ENCODE data around the gene HOXB6. TPM values are rescaled to one million over a fixed set of nuclear protein-coding genes. Genes with fewer than 3 reads are reported as not detected.

HOXB6 gene
- total RNA-seq, 4 donors from 2014 or later: 9.2 to 22.7 (median 15.5) TPM

DNA sequence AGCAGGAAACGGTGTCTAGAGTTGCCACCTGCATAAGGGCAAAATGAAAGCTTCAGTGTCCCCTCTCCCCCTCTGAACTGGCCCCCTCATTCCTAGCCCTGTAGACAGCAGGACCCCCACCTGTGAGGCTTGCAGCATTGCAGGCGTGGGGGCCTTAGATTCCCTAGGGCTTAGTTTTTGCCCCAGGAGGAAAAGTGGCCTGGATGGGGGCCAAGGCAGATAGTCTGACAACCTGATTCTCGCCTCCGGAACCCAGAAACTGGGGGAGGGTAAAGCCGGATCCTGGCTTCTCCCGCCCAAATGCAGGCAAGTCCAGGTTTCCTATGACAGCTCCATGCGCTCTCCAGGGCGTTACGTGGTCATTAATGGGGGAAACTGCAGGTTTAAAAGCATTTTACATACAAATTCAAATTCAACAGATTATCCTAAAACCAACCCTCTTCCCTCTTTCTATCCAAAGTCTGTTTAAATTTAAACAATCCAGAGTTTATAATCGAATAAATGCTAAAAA is 678 bp upstream of the HOXB6 start:
- TF ChIP-seq, protein P1, sequence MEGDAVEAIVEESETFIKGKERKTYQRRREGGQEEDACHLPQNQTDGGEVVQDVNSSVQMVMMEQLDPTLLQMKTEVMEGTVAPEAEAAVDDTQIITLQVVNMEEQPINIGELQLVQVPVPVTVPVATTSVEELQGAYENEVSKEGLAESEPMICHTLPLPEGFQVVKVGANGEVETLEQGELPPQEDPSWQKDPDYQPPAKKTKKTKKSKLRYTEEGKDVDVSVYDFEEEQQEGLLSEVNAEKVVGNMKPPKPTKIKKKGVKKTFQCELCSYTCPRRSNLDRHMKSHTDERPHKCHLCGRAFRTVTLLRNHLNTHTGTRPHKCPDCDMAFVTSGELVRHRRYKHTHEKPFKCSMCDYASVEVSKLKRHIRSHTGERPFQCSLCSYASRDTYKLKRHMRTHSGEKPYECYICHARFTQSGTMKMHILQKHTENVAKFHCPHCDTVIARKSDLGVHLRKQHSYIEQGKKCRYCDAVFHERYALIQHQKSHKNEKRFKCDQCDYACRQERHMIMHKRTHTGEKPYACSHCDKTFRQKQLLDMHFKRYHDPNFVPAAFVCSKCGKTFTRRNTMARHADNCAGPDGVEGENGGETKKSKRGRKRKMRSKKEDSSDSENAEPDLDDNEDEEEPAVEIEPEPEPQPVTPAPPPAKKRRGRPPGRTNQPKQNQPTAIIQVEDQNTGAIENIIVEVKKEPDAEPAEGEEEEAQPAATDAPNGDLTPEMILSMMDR (IDR thresholded peaks at IDR 0.05): no peak

DNA sequence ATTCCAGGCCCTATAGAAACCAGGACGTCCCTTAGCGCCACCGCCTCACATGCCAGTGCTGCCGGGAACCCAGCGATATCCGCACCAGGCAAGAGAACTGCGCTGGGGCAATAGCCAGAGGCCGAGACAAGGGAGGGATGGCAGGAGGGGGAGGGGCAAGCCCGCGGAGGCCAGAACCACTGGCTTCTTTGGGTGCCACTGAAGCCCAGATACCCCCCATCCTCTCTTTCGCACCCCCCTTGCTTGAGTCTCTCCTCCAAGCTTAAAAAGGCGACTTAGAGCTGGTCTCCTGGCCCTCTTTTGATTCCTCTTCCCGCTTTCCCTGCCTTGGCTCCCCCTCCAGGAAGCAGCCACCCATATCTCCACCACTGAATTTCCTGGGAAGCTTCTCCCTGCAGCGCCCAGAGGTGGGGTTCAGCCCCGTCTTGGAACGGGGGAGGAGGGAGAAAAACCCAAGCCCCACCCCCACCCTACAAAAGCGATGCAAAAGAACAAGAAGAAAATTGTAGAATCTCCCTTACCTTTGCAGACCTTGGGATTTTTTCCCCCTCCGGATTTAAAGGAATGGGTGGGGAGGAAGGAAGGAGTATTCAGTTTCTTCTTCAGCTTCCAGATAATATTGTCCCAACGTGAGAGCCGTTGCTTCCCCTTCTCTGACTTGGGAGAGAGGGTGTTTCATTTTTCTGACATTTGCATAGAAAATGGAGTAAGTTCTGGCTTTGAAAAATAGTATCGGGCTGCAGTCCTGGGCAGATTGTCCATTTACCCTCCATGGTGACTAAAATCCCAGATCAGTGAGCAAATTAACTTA is 622 bp downstream of the HOXB6 start:
- no peak for DNase-seq (ENCODE audit: low spot score)
- peak; percentile 63 for ATAC-seq (ENCODE audit: low FRiP score)
- TF ChIP-seq, protein P1 (IDR thresholded peaks at IDR 0.05): no peak

More for the DNA sequence above, 678 bp upstream of the HOXB6 start:
- ATAC-seq (ENCODE audit: low FRiP score) (no peak), DNase-seq (ENCODE audit: low spot score) (no peak)

DNA sequence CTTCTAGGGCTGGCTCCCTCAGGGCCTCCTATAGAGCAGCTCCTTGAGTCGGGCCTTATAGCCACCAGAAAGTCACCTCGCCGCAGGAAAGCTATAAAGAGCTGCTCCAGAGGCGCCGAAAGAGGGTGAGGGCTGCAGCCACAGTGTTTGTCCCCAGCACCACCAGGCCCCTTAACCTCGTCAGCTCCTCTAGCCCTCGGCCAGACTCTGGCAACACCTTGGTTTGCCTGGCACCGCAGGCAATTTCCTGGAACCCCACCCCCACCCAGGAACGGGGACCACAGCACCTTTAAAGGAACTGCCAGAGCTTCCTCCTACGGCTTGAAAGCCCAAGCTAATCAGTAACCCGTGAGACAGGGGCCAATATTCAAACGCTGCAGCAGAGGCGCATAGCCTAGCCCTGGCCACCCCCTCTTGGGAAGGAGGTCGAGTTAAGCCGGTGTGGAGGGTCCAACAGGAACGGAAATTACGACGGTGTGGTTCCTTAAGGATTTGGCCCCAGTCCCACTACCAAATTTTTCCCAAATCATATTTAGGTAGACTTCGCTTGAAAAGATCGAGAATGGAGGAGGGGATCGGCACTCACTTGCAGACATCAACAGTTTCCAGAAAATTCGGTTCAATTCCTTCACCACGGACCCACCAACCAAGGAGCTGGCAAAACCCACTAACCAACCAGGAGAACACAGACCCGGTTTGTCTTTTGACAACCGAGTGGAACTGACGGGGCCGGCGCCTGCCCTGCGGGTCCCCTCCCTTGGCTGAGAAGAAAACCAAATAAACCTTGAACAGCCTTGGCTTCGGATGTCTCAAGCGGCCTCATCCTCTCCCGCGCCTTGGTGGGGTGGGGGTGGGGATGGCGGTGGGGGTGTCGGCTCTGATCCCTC is 3.0 kb downstream of the HOXB6 start:
- ATAC-seq (ENCODE audit: low FRiP score): no peak
- TF ChIP-seq, protein P1 (IDR thresholded peaks at IDR 0.05): no peak

DNA sequence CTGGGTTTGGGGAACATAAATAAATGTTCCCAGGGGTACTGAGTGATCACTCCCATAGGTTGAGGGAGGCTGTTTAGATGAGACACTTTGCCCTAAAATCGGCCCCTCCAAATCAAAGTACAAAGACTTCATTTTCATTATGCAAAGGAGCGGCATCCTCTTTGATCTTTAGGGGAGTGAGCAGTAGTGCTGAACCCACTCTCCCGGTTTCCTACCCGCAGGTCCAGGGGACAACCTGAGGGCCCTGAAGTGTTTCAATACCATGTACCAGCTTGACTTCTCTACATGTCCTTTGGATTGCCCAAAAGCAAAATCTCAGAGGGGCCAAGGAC is 3.6 kb downstream of the HOXB6 start:
- ATAC-seq (ENCODE audit: low FRiP score) (no peak), DNase-seq (ENCODE audit: low spot score) (no peak)
- TF ChIP-seq, protein P1 (IDR thresholded peaks at IDR 0.05): no peak

More for the DNA sequence above, 3.0 kb downstream of the HOXB6 start:
- no peak for DNase-seq (ENCODE audit: low spot score)

DNA sequence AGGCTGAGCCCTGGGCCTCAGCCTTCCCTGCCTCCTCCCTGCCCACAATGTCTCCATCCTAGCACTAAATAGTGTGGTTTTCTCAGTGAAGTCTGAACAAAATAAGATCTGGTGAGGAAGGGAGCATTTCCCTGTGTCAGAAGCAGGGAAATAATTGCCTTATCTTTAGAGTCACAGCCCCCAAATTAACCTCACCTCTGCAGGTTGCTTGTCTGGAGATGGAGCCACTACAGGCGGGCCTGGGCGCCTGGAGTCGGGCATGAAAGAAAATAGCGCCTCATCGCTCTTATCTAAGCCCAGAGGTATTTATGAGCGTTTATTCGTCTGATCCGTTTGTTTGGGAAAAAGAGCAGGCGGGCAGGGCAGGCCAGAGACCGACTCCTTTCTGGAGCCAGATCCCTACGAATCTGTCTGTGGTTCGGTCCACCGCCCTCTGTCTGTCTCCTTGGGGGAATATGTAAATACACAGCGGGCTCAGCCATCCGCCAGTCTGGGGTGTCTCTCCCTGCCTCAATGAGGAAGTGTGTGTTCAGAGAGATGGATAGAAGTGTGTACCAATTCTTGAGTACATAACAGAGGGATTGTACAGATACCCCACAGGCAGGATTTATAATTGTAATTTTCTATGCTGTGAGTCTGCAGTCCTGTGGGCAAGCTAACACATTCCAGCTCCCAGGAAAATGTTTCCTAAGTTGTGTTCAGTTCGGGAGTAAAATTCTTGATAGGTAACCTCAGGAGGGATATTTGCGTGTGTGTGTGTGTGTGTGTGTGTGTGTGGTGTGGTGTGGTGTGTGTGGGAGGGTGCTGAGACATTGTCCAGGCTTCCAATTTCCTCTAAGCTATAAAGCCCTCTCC is 4.3 kb downstream of the HOXB6 start:
- DNase-seq (ENCODE audit: low spot score) (no peak), ATAC-seq (ENCODE audit: low FRiP score) (no peak)
- TF ChIP-seq, protein P1 (IDR thresholded peaks at IDR 0.05): no peak

DNA sequence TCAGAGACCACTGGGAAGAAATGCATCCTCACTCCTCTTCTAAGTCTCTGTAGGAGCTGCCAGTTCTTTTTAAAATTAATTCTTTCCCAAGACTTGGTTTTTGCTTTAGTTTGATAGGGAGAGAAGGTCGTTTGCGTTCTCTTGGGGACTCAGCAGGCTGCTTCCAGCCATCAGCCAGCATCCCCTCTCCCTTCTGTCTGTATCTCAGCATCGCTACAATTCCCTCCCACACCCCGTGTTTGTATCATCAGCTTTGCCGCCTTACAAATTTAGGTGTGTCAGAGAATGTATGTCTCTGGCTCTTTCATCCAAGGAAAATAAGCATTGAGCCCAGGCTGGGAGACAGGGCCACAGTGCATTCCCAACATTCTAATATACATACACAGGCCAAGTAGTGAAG is 5.4 kb downstream of the HOXB6 start:
- TF ChIP-seq, protein P1 (IDR thresholded peaks at IDR 0.05): no peak
- ATAC-seq (ENCODE audit: low FRiP score): no peak
- no peak for DNase-seq (ENCODE audit: low spot score)

Data from omental fat pad (tissue), 4 donors.